ENCODE results near the gene STOML3.

STOML3 gene

GRCh38 chr13:38980750-38981078 lies 9.9 kb downstream of the STOML3 start:
- no peak for DNase-seq (ENCODE audit: low read depth)

GRCh38 chr13:38979891-38980749 lies 10.5 kb downstream of the STOML3 start:
- DNase-seq (ENCODE audit: low read depth) = no peak

GRCh38 chr13:38970380-38971051 lies 20.1 kb downstream of the STOML3 start:
- DNase-seq (ENCODE audit: low read depth) = no peak

- DNase-seq (ENCODE audit: low read depth) = no peak
Measured at GRCh38 chr13:38969187-38969586, 21.4 kb downstream of the STOML3 start.

- DNase-seq (ENCODE audit: low read depth) = no peak
Measured at GRCh38 chr13:38967446-38967845, 23.2 kb downstream of the STOML3 start.

GRCh38 chr13:38965281-38965680 lies 25.4 kb downstream of the STOML3 start:
- no peak for DNase-seq (ENCODE audit: low read depth)

DNA sequence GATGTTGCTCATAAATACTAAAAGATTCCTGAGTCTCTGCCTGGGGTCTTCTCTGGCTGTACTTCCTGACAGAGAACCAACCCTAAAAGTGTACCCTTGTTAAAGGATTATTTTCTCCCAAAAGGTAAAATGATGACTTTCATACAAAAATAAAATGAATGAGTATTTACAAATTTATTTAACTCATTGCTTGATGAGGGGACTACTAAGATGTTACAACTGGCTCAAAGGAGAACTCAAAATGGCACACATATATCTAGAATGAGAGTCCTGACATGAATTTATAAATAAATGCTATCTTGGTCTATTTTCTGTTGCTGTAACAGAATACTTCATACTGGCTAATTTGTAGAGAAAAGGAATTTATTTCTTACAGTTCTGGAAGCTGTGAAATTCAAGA lies 30.5 kb downstream of the STOML3 start:
- DNase-seq (ENCODE audit: low read depth) = no peak

- no peak for DNase-seq (ENCODE audit: low read depth)
Measured at GRCh38 chr13:38957794-38958592, 32.6 kb downstream of the STOML3 start.

GRCh38 chr13:38954844-38955243 lies 35.8 kb downstream of the STOML3 start:
- no peak for DNase-seq (ENCODE audit: low read depth)

DNA sequence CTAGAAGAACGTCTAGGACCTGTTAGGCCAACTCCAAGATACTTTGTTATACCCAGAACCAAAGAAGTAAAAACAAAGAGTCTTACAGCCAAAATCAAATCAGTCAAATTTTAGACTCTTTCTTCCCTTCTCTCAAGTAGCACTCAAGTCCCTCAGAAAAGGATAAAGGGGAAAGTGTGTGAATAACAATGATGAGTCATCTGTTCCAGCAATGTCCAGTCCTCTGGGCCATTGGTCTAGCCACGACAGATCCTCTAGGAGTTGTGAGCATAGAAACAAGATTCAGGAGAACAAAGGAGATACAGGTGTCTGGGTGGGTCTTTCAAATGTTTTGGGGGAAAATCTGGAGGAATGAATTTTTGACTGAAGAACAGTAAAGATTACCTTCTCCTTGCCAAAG lies 36.3 kb downstream of the STOML3 start:
- no peak for DNase-seq (ENCODE audit: low read depth)

DNA sequence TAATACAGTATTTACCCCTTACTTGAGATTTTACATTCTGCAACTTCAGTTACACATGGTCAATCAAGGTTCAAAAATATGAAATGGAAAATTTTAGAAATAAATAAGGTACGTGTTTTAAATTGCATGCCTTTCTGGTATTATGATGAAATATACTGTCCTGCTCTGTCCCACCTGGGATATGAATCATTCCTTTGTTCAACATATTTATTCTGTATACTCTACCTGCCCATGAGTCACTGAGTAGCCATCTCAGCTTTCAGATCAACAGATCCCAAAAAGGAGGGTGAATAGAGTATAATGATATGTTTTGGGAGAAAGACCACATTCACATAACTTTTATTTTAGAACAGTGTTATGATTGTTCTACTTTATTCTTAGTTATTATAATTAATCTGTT lies 37.8 kb downstream of the STOML3 start:
- DNase-seq (ENCODE audit: low read depth) = no peak

GRCh38 chr13:38951525-38952313 lies 38.9 kb downstream of the STOML3 start:
- DNase-seq (ENCODE audit: low read depth) = no peak

DNA sequence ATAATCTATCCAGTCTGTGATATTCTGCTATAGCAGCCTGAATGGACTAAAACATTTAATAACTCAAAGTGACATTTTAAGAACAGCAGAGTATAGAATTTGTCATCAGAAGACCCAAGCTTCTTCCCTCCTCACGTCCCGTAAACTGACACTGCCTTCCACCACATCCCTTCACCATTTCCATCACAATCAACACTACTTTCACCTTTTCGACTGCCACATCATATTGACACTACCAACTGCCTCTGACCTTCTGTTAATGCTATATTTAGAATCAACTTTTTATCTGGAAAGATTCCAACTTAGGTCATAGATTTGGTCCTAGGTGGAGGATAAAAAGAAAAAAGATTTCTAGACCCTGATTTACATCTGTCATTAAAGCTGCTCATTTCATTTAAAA lies 39.6 kb downstream of the STOML3 start:
- DNase-seq (ENCODE audit: low read depth) = no peak

DNA sequence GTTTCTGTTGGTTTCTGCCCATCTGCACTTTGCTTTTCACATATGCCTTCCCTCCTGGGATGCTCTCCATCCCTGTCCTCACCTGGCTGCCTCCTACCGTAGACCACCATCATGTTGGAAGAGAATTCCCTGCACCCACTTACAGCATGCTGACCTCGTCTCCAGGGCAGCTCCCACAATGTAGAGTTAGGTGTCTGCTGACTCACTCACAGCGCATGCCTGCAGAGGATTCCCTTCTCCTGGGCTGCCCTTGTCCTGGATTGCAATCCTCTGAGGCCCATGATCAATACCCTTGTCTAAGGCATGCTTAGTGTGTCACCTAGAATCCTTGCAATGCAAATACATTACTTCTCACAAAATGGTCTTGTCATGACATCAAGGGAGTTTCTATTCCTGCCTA lies 43.6 kb downstream of the STOML3 start:
- DNase-seq (ENCODE audit: low read depth) = no peak

DNA sequence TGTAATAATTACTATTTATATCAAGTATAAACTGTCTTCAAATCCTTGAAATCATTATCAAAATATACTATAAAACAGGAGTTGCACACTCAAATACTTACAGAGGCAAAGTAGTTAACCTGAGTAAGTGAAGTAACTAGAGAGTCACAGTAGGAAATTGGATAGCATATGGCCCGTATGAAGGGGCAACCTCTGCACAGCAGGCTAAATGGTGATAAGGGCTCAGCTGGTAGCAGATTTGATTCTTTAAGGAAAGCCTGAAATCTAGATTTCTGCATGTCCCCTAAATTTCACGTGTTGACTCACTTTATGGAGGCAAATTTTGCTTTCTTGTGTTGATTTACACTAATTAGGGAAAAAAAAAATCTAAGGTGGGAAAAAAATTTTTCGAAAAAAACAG lies 46.4 kb downstream of the STOML3 start:
- DNase-seq (ENCODE audit: low read depth) = no peak

GRCh38 chr13:38943231-38943630 lies 47.4 kb downstream of the STOML3 start:
- DNase-seq (ENCODE audit: low read depth) = no peak

DNA sequence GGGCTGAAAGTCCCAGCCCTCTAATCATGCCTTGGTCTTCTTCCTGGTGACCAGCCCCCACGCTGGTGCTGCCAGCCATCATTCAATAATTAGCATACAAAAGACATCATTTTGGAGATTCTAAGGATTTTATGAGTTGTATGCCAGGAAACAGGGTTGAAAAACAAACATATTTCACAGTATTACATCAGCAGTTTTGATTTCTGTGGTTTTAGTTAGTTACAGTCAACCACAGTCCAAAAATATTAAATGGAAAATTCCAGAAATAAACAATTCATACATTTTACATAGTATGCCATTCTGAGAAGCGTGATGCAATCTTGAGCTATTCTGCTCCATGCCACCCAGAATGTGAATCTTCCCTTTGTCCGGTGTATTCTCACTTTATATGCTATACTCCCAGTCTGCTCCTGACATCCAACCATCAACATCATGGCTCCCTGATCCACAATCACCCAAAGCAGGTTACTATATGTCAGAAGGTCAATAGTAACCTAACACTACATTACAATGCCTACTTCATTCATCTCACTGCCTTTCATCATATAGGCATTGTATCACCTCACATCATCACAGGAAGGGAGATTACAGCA lies 49.2 kb downstream of the STOML3 start:
- no peak for DNase-seq (ENCODE audit: low read depth)

GRCh38 chr13:38933786-38934185 lies 56.8 kb downstream of the STOML3 start:
- DNase-seq (ENCODE audit: low read depth) = no peak

DNA sequence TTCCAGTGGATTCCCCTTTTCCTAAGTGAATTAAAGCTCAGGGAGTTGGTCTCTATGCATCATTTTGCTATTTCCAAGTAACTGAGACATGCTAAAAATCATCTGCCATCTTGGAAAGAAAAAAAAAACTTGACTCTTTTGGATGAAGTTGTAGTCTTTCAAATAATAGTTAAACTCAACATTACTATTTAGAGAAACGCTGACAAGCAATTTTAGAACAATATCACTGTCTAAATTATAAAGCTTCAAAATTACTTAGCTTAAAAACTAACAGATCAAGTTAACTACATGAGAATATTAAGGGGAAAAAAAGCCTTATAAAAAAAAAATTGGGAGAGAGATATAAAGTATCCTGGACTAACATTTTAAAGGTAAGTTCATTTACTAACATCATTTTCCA lies 68.5 kb downstream of the STOML3 start:
- no peak for DNase-seq (ENCODE audit: low read depth)

GRCh38 chr13:38921081-38921480 lies 69.5 kb downstream of the STOML3 start:
- DNase-seq (ENCODE audit: low read depth) = no peak

Data from HS-27A (cell line).